Limb (tissue), 2 donors: ENCODE data around the gene COL17A1.

Source experiments
- DNase-seq, 2 donors: peaks; one replicate each; pipeline ENCODE4 v3.0.0-alpha.2; 2016; ENCODE audit errors: extremely low spot score in 2 of 2

Gene COL17A1

DNA sequence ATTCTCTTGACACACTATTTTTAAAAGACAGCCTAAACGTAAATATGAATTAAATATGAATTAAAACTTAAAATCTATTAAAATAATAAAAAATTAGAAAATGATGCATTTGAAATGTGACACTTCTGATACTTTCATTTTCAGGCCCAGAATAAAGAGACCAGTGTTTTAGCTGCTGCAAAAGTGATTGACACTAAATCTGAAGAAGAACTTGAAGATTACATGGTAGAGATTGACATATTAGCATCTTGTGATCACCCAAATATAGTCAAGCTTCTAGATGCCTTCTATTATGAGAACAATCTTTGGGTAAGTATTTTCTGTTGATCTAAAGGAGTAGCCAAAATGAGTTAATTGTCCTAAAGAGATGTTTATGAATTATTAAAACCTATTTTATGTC, 95.1 kb downstream of the COL17A1 start:
- no peak for DNase-seq

DNA sequence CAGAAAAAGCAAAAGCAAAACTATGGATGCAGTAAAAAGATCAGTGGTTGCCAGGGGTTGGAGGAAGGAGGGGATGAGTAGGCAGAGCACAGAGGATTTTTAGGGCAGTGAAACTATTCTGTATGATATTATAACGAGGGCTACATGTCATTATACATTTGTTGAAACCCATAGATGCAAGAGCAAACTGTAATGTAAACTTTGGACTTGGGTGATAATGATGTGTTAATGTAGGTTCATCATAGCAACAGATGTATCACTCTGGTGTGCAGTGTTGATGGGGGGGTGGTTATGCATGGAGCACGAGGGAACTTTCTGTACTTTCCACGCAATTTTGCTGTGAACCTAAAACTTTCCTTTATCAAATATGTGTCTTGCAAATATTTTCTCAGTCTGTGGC, 95.6 kb downstream of the COL17A1 start:
- no peak for DNase-seq

- no peak for DNase-seq
Observed at GRCh38 chr10:103986360-103986759, 99.3 kb downstream of the COL17A1 start.

- no peak for DNase-seq
Observed at GRCh38 chr10:103985726-103986125, 100.0 kb downstream of the COL17A1 start.

DNA sequence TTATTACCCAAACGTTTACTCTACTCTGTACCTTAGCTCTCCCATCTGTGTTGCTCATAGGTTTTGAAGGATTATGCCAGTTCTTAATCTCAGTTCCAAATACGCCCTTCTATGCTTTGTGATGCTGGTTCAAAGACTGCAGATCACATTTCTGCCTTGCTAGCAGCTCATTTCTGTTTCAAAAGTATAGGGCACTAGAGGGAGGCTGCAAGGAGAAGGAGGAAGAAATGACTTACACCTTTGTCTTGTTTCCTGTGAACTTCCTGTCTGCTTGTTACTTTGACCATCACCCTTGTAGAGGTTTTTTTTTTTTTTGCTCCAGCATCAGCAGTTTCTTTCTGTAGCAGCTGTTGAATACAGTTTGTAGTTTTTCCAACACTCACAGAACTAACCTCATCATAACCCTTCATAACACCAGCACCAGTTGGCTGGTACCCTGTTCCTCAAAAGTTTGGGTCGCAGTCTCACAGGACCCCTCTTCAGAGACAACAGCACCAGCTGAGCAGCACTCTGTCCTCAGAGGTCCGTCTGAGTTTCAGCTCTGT, 102.2 kb downstream of the COL17A1 start:
- no peak for DNase-seq

DNA sequence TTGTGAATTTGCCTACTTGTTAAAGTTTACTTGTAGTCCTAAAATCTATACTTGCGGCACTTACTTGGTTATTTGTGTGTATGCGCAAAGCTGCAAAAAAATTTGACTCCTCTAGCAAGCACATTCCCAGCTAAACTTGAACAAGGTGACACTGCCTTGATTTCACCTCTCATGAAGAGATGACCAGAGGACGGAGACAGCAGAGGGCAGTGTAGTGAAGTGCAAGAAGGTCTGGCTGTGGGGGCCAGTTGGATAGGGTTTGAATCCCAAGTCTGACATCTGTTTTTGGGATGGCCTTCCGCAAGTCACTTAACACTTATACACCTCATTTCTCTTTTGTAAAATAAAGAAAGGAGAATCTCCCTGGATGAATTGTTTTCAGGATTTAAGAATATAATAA, 103.0 kb downstream of the COL17A1 start:
- DNase-seq: no peak
